ENCODE data around the gene GOLT1A. TPM values are rescaled to one million over a fixed set of nuclear protein-coding genes. Genes with fewer than 3 reads are reported as not detected.

The GOLT1A gene
- polyA plus RNA-seq, 2 donors, result 0.42 to 0.81 TPM

Other genes starting within 250 kb of the GOLT1A start
- 10 to 100 TPM in 1 of 2 donors, 1 to 10 TPM in 1; 6.9 to 10.4 TPM for gene SOX13, start 140.9 kb downstream of the GOLT1A start, polyA plus RNA-seq
- gene ETNK2, start 61.9 kb downstream of the GOLT1A start, polyA plus RNA-seq, result 10 to 100 TPM in 1 of 2 donors, 1 to 10 TPM in 1; 9.5 to 16.1 TPM
- gene REN, start 47.7 kb downstream of the GOLT1A start, polyA plus RNA-seq, result under 1 TPM; 0.18 to 0.27 TPM
- not detected for gene KISS1, start 17.5 kb downstream of the GOLT1A start, polyA plus RNA-seq
- gene PLEKHA6, start 145.9 kb upstream of the GOLT1A start, polyA plus RNA-seq, result 10 to 100 TPM; 11.0 to 36.3 TPM
- gene PPP1R15B, start 197.8 kb upstream of the GOLT1A start, polyA plus RNA-seq, result 10 to 100 TPM; 14.1 to 15.7 TPM

All from esophagus (tissue), 2 donors.